ENCODE results near the gene DGUOK.
A peak's percentile ranks its signal among the peaks of the same experiment; 100 is the strongest.

The DGUOK gene

DNA sequence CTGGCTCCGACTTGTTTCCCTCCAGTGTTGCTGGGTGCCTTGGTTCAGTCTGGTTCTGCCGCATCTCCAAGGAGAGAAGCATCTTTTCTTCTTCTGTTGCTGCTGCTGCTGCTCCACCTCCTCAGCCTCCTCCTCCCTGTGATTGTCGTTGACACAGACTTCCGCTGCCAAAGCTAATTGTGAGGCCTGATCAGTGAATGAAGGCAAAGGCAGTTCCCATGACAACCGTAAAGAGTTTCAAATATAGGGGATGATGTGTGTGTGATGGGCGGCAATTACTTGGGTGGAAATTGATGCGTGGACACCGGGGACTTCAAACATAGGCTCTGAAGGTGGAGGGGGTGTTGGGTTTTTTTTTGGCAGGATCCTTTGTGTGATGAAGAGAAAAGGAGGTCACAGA is 71.8 kb downstream of the DGUOK start:
- DNase-seq (ENCODE audit: low read depth in 2 of 2) = no peak

GRCh38 chr2:73998933-73999332 is 72.3 kb downstream of the DGUOK start:
- DNase-seq (ENCODE audit: low read depth in 2 of 2) = no peak

DNA sequence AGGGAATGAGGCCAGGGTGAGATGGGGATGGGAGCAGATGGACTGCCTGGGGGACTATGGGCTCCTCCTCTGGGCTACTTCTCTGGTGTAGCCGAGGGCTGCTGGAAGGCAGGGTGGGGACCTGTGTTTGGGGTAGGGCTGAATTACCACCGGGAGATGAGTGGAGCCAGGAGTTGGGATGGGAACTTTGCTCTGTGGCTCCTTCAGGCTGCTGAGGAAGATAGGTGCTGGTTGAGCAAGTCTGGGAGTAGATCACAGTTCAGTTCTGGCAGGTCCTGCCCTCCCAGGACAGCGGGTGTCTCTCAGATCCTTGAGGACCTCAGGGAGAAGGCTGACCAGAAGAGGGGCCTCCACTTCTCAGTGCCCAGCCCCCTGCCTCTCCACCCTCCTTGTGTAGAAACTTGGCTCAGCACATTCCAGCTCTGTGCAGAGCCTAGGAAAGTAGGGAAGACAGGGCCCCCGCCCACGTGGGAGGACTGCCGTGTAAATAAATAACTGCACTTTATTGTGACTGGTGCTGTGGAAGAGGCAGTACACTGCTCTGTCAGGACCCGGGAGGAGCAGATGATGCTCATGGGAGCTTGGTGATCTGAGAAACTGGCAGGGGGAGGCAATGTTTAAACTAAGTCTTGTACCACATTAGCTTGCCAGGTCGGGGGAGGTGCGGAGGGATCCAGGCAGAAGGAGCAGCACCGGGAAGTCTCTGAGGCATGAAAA is 73.4 kb downstream of the DGUOK start:
- no peak for DNase-seq (ENCODE audit: low read depth in 2 of 2)

DNA sequence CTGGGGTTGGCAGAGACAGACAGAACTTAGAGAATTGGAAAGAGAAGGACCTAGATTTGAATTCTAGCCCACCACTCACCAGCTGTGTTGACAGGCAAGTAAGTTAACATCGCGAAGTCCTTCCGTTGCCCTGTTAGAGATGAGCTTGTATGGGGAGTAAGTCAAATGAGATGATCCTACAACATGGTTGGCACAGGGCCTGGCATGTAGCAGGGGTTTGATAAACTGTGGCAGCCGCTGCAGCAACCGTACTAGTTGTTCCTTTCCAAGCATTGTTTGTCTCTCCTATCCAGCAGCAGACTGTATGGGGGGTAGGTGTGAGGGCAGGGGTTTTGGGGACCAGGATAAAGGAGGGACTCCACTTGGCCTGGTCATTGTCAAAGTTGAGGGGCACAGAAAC is 74.0 kb downstream of the DGUOK start:
- DNase-seq (ENCODE audit: low read depth in 2 of 2) = no peak

GRCh38 chr2:74001121-74001520 is 74.4 kb downstream of the DGUOK start:
- DNase-seq (ENCODE audit: low read depth in 2 of 2) = no peak

DNA sequence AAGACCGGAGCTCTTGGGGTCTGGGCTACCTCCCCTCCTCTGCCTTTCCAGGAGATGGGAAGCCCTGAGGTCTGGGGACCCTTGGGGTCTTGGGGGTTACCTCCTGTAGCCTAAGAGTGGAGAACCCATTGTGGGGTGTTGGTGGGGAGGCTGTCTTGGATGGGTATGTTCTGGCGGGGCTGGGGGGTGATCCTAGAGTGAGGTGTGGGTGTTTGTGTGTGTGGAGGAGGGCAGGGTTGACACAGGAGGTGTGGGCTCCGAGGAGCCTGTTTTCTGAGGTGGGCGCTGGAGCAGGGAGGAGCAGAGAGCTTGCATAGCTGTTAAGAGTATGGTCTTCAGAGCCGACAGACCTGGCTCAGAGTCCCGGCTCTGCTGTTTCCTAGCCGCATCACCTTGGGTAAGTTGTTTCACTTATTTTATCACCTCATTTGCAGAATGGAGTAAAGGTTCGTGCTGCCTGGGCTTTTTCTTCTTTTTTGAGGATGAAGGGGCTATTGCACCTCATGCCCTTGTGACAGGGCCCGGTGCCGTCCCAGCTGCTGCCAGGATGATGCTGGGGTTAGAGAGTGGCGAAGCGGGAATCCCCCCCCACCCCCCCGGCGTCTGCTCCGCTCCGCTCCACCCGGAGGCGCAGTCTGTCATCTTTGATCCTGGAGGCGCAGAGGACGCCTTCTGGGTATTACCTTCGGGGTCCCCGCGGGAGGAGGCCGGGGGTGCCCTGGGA is 75.3 kb downstream of the DGUOK start:
- DNase-seq (ENCODE audit: low read depth in 2 of 2) = no peak

GRCh38 chr2:74002505-74003421 is 76.1 kb downstream of the DGUOK start:
- peak; percentile 54 to 69 for DNase-seq (ENCODE audit: low read depth in 2 of 2)

DNA sequence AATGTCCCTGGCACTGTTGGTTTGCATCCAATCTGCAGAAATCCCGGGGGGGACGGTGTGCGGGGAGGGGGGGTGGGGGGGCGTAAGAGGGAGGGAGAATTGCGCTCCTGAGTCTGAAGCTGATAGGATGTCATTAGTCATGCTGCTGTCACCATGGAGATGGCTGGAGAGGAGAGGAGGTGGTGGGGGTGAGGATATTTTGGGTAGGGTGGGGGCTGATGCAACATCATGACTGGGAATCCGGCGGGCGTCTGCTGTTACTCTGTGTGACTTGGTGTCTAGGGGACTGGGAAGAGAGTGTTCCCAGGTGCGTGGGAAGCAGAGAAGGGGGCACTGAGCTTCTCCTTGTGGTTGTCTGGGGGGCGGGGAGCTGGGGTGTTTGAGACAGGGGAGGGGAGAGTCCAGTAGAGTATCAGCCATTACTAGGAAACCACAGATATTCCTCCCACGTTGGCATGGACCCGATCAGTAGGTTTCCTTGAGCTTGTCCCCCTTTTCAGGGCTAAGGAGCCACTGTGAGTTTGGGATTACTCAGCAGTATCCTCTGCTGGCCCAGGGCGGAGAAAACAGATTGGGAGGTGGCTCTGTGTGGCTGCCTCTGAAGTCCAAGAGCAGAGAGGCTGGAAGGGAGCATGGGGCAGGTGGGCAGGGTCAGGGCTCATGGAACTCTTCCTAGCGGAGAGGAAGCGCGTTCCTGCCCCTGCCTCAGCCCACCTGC is 77.0 kb downstream of the DGUOK start:
- no peak for DNase-seq (ENCODE audit: low read depth in 2 of 2)

DNA sequence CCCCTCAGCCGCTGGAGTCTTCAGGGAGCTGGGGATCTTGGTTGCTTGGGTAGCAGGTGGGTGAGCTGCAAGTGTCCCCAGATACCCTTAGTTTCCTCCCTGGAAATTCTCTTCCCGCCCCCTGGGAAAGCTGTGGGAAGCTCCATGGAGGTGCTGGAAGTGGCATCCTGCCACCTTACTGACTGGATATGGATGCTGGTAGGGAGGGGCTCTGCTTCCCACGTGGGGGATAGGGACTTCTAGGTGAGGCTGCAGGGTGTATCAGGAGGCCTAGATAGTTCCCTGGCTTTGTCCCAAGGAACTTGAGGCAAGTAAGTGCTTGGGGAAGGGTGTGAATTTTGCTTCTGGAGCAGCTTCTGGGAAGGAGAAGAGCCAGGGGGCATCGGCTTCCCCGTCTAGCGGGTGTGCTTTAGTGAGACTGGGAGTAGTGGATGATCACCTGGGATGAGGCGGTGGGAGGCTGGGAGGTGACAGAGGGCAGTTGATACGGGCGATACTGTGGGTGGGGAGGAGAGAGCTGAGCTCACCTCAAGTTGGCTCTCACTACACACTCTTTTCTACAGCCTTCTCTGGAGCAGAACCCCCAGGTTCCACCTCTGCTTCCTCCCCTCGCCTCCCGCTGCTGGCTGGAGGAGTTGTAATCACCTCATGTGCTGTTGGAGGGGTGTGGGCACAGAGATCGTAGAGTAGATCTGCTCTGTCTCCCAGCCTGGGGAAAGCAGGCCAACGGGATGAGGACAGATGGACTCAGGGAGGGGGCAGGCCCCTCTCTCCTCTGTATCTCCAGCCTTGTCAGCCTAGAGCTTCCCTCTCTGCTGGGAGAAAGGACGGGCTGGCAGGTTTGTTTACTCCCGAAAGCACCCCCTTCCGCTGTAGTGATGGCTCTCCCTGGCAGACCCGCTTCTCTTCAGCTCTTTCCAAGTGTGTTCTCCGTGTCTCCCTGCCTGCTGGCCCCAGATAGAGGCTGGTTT is 77.8 kb downstream of the DGUOK start:
- no peak for DNase-seq (ENCODE audit: low read depth in 2 of 2)

DNA sequence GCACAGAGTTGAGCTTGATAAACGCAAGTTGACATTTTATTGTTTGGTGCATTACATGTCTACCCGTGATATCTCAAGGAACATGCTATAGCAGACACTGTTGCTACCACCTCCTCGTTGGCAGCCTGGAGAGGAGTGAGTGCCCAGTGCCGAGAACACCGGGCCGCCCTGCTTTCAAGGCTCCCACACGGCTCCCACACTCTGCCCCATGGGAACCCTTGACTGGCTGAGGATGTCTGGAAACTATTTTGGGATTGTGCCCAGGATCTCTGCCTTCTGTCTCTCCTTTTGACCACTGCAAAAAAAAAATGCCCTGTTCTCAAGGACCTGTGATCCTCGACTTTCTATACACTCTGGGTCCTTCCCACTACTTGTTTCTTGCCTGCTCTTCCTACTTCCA is 79.1 kb downstream of the DGUOK start:
- no peak for DNase-seq (ENCODE audit: low read depth in 2 of 2)

- DNase-seq (ENCODE audit: low read depth in 2 of 2) = no peak
Observed at GRCh38 chr2:74006459-74006858, 79.8 kb downstream of the DGUOK start.

GRCh38 chr2:74007121-74007520 is 80.4 kb downstream of the DGUOK start:
- DNase-seq (ENCODE audit: low read depth in 2 of 2) = no peak

DNA sequence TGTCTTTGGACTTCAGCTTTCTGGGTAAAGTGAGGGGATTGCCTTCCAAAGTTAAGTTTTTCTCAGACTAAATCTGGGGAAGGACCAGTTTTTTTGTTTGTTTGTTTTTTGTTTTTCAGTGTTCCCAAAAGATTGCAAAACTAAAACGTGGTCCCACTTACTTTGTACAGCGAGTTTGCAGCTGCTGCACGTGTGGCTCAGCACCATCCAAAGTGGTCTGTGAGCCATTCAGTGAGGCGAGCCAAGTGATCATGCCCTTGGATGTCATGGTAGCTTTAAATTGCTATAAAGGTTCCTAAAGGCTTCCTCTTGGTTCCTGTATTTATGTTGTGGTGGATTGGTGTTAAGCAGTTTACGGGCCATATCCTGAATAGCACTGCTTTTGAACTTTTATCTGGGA is 81.0 kb downstream of the DGUOK start:
- DNase-seq (ENCODE audit: low read depth in 2 of 2) = no peak
